Endodermal cell (in vitro differentiated cells): ENCODE results near the gene PPP4C. TPM values are rescaled to one million over a fixed set of nuclear protein-coding genes. Genes with fewer than 3 reads are reported as not detected.

ENCODE experiments used
- DNase-seq: peaks from one replicate; pipeline ENCODE4 v3.0.0-alpha.2; 2017
- H3K27ac ChIP-seq: 2 replicates; pipeline ENCODE4 v1.5.1; 2013; ENCODE audit warnings: mild to moderate bottlenecking, low read depth, low read length, moderate library complexity
- H3K27me3 ChIP-seq: 2 replicates; pipeline ENCODE4 v1.6.1; 2013; ENCODE audit warnings: mild to moderate bottlenecking, low read length, moderate library complexity; ENCODE audit not compliant: insufficient read depth, control insufficient read depth, poor library complexity, severe bottlenecking
- H3K36me3 ChIP-seq: 2 replicates; pipeline ENCODE4 v1.7.0; 2013; ENCODE audit warnings: mild to moderate bottlenecking, low read length, moderate library complexity; ENCODE audit not compliant: control insufficient read depth, insufficient read depth
- H3K4me1 ChIP-seq: one replicate; pipeline ENCODE4 v1.7.0; 2013; ENCODE audit warnings: low read length; ENCODE audit not compliant: control insufficient read depth, insufficient read depth
- H3K4me3 ChIP-seq: 2 replicates; pipeline ENCODE4 v1.5.1; 2013; ENCODE audit warnings: mild to moderate bottlenecking, low read length, moderate library complexity
- H3K9ac ChIP-seq: 2 replicates; pipeline ENCODE4 v1.6.1; 2013; ENCODE audit warnings: mild to moderate bottlenecking, low read length, moderate library complexity; ENCODE audit not compliant: poor library complexity, severe bottlenecking; ENCODE audit errors: extremely low read depth
- H3K9me3 ChIP-seq: 2 replicates; pipeline ENCODE4 v1.6.1; 2013; ENCODE audit warnings: mild to moderate bottlenecking, low read length, moderate library complexity; ENCODE audit not compliant: control insufficient read depth
- H3K27ac Mint-ChIP-seq: 2 replicates; pipeline ENCODE4 v1.8.0; 2020; ENCODE audit warnings: mixed read lengths
- H3K27me3 Mint-ChIP-seq: 2 replicates; pipeline ENCODE4 v1.8.0; 2021; ENCODE audit warnings: mild to moderate bottlenecking, mixed read lengths; ENCODE audit not compliant: insufficient read depth
- H3K36me3 Mint-ChIP-seq: 2 replicates; pipeline ENCODE4 v1.8.0; 2020; ENCODE audit warnings: low read depth, mixed read lengths
- H3K4me1 Mint-ChIP-seq: 2 replicates; pipeline ENCODE4 v1.8.0; 2020; ENCODE audit warnings: mixed read lengths
- H3K4me3 Mint-ChIP-seq: 2 replicates; pipeline ENCODE4 v1.8.0; 2020; ENCODE audit warnings: mild to moderate bottlenecking, moderate library complexity, mixed read lengths
- H3K9me3 Mint-ChIP-seq: 2 replicates; pipeline ENCODE4 v1.8.0; 2020; ENCODE audit warnings: mild to moderate bottlenecking, mixed read lengths
- CTCF ChIP-seq: fragments of 200-600 bp; sonication (generic); conservative IDR thresholded peaks from 2 replicates; pipeline ENCODE4 v1.5.0; 2021; ENCODE audit warnings: antibody characterized with exemption, mild to moderate bottlenecking
- WGBS, 2 experiments: methylation state at CpG; one replicate each; pipeline versions ENCODE4 v1.1.5 to v1.1.7; 2013; ENCODE audit warnings: missing lambda C conversion rate in 2 of 2, mixed read lengths in 1 of 2; ENCODE audit not compliant: insufficient coverage in 1 of 2, insufficient read length in 1 of 2; 5-methylcytosine and 5-hydroxymethylcytosine counted together
- total RNA-seq, 2 donors: library from RNA; stranded (reverse); fragmentation: NEBNext Ultra II Directional in 1 of 2; extraction: Animal tissue kit (Norgen Biotek cat#: 25700) in 1 of 2; gene quantifications; 2 replicates in 1 of 2; 3 replicates in 1 of 2; pipeline ENCODE4 v1.2.1, GENCODE V29; 2021

PPP4C gene
- total RNA-seq, 2 donors from 2014 or later: 150 to 151 TPM

- H3K27ac ChIP-seq: no peak overlapping the region
- no peak for TF ChIP-seq CTCF
- peaks cover 19% of the 10 kb centered on the region for H3K4me1 Mint-ChIP-seq
Measured at GRCh38 chr16:30095166-30096078, 19.6 kb downstream of the PPP4C start.

GRCh38 chr16:30096105-30096861 lies 20.5 kb downstream of the PPP4C start, which contains the start of gene YPEL3:
YPEL3 (minus strand) TSS chr16:30096213; CDS start chr16:30095482, 731 bp downstream.
- no peak for TF ChIP-seq CTCF
- Histone ChIP-seq H3K4me1 (no peaks in the 10 kb centered on the region), H3K4me3 (peak within 1 kb of the TSS; percentile 77), H3K9ac (peak within 1 kb of the TSS; percentile 20), H3K9me3 (peaks cover 25% of the 10 kb centered on the region), H3K36me3 (no peaks in the 10 kb centered on the region), H3K27ac (peak within 1 kb of the TSS; percentile 56), H3K27me3 (no peaks in the 10 kb centered on the region)
- peak; percentile 97 for DNase-seq
- H3K27ac Mint-ChIP-seq: peak within 1 kb of the TSS; percentile 94
- peaks cover 19% of the 10 kb centered on the region for H3K4me1 Mint-ChIP-seq
- WGBS, 2 experiments: 16 to 39% methylated on average over 32 to 77 of the region's 77 CpGs
- peaks cover 29% of the 10 kb centered on the region for H3K9me3 Mint-ChIP-seq
- peaks cover 26% of the 10 kb centered on the region for H3K36me3 Mint-ChIP-seq
- peak within 1 kb of the TSS; percentile 68 for H3K4me3 Mint-ChIP-seq
- peaks cover 3% of the 10 kb centered on the region for H3K27me3 Mint-ChIP-seq

More at GRCh38 chr16:30095166-30096078, 19.6 kb downstream of the PPP4C start:
- Histone ChIP-seq H3K9me3 (peaks cover 25% of the 10 kb centered on the region), H3K36me3 (no peaks in the 10 kb centered on the region), H3K27me3 (no peaks in the 10 kb centered on the region), H3K4me3 (no peak overlapping the region), H3K9ac (no peak overlapping the region), H3K4me1 (no peaks in the 10 kb centered on the region)
- peaks cover 29% of the 10 kb centered on the region for H3K9me3 Mint-ChIP-seq
- H3K4me3 Mint-ChIP-seq: peak overlapping the region; percentile 68
- H3K36me3 Mint-ChIP-seq: peaks cover 26% of the 10 kb centered on the region
- peaks cover under 1% of the 10 kb centered on the region for H3K27me3 Mint-ChIP-seq
- peak; percentile 72 for DNase-seq
- peak overlapping the region; percentile 92 for H3K27ac Mint-ChIP-seq
- WGBS, 2 experiments: 55 to 82% methylated on average over 24 to 47 of the region's 47 CpGs

- no peak for TF ChIP-seq CTCF
- peaks cover 18% of the 10 kb centered on the region for H3K4me1 Mint-ChIP-seq
- H3K4me3 Mint-ChIP-seq: peak overlapping the region; percentile 68
- H3K27ac Mint-ChIP-seq: peak overlapping the region; percentile 94
- Histone ChIP-seq H3K27ac (no peak overlapping the region), H3K4me1 (no peaks in the 10 kb centered on the region), H3K27me3 (no peaks in the 10 kb centered on the region), H3K4me3 (peak overlapping the region; percentile 77), H3K9me3 (peaks cover 25% of the 10 kb centered on the region), H3K9ac (no peak overlapping the region), H3K36me3 (no peaks in the 10 kb centered on the region)
- peaks cover 26% of the 10 kb centered on the region for H3K36me3 Mint-ChIP-seq
- peaks cover 3% of the 10 kb centered on the region for H3K27me3 Mint-ChIP-seq
- peak; percentile 95 for DNase-seq
- peaks cover 29% of the 10 kb centered on the region for H3K9me3 Mint-ChIP-seq
- 95% methylated on average over 14 to 18 of the region's 18 CpGs for WGBS, 2 experiments
Measured at GRCh38 chr16:30096862-30097563, 21.2 kb downstream of the PPP4C start.
